Measurements from ENCODE around the gene IFT27. TPM values are rescaled to one million over a fixed set of nuclear protein-coding genes. Genes with fewer than 3 reads are reported as not detected.

Gene IFT27
- total and polyA plus RNA-seq, 4 experiments from 2014 or later, result 9.8 to 42.6 (median 24.7) TPM

- Mint-ChIP-seq H3K36me3 (peaks cover 14 to 18% of the 10 kb centered on the region in 2 donors), H3K27ac (peak overlapping the region in 1 of 7 donors; percentile 59), H3K4me1 (no peaks in the 10 kb centered on the region), H3K27me3 (no peaks in the 10 kb centered on the region), H3K9me3 (no peaks in the 10 kb centered on the region), H3K4me3 (no peak overlapping the region)
- no peak for DNase-seq
- intact Hi-C loops (cut with micrococcal nuclease), result no loop called here
- Histone ChIP-seq H3K27me3 (ENCODE audit: insufficient read depth, low read length) (no peaks in the 10 kb centered on the region), H3K4me3 (ENCODE audit: low read length in 2 of 2) (no peak overlapping the region), H3K4me1 (ENCODE audit: insufficient read depth, low read length) (no peaks in the 10 kb centered on the region), H3K36me3 (ENCODE audit: insufficient read depth, low read length) (no peaks in the 10 kb centered on the region), H3K9me3 (ENCODE audit: control insufficient read depth in 1 of 2, low read length in 2 of 2) (no peaks in the 10 kb centered on the region), H3K27ac (ENCODE audit: low read depth, low read length) (no peak overlapping the region)
- POLR2A ChIA-PET (ENCODE audit: partially characterized antibody), result no interaction called here
- CTCF ChIA-PET (ENCODE audit: partially characterized antibody), result interaction anchor here (0.7 to 1.9 kb wide), 2 partner anchors 8 to 11 kb away, joined by 3 to 10 read pairs; partner anchors contain the start of gene IFT27
Observed at GRCh38 chr22:36765131-36765942, 10.6 kb downstream of the IFT27 start.

DNA sequence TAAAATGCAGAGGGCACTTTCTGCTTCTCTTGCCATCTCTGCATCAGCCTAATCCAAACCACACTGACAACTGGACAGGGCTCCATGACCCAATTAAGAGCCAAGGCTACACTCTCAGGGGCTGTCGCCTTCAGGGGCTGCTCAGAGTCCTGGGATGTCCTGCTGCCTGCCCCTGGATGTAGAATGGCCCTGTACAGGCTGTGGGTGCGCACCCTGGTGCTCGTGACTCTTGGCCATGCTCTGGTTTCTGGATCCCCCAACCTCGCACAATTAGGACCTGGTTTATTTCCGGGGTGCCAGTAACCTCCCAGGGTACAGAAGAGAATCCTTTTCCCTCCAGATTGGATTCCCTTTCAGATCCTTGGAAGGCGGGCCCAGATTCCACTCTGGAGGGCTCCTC is 11.3 kb downstream of the IFT27 start:
- Mint-ChIP-seq H3K4me1 (no peaks in the 10 kb centered on the region), H3K27ac (no peak overlapping the region), H3K36me3 (peaks cover 10 to 18% of the 10 kb centered on the region in 2 donors), H3K4me3 (no peak overlapping the region), H3K9me3 (no peaks in the 10 kb centered on the region), H3K27me3 (no peaks in the 10 kb centered on the region)
- H3K4me3 ChIP-seq (ENCODE audit: low read length in 2 of 2), result no peak overlapping the region
- CTCF ChIA-PET (ENCODE audit: partially characterized antibody), result no interaction called here
- POLR2A ChIA-PET (ENCODE audit: partially characterized antibody), result no interaction called here
- intact Hi-C loops (cut with micrococcal nuclease), result no loop called here
- no peaks in the 10 kb centered on the region for H3K4me1 ChIP-seq (ENCODE audit: insufficient read depth, low read length)
- H3K27ac ChIP-seq (ENCODE audit: low read depth, low read length), result no peak overlapping the region
- H3K9me3 ChIP-seq (ENCODE audit: control insufficient read depth in 1 of 2, low read length in 2 of 2), result no peaks in the 10 kb centered on the region
- DNase-seq, result no peak
- H3K27me3 ChIP-seq (ENCODE audit: insufficient read depth, low read length), result no peaks in the 10 kb centered on the region
- no peaks in the 10 kb centered on the region for H3K36me3 ChIP-seq (ENCODE audit: insufficient read depth, low read length)

DNA sequence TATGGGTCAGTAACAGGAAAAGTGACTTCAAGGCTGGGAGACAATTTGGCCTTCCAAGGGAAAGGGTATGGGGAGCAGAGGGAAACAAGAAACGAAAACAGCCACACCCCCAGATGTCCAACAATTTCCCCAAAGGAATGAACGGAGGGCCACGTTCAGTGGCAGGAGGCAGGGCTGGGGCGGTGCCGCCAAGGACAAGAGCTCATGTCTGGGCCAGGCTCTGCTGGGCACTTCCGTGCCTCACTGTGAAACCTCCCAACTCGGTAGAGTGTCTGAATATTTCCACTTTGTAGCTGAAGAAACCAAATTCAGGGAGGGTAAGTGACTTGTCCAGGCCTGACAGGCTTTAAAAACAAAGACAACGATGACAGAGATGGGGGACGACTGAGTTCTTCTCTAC is 11.9 kb downstream of the IFT27 start:
- Histone ChIP-seq H3K9me3 (ENCODE audit: control insufficient read depth in 1 of 2, low read length in 2 of 2) (no peaks in the 10 kb centered on the region), H3K36me3 (ENCODE audit: insufficient read depth, low read length) (no peaks in the 10 kb centered on the region), H3K4me1 (ENCODE audit: insufficient read depth, low read length) (no peaks in the 10 kb centered on the region), H3K4me3 (ENCODE audit: low read length in 2 of 2) (no peak overlapping the region), H3K27me3 (ENCODE audit: insufficient read depth, low read length) (no peaks in the 10 kb centered on the region), H3K27ac (ENCODE audit: low read depth, low read length) (no peak overlapping the region)
- H3K27me3 Mint-ChIP-seq, result no peaks in the 10 kb centered on the region
- ChIA-PET CTCF (ENCODE audit: partially characterized antibody) (no interaction called here), POLR2A (ENCODE audit: partially characterized antibody) (no interaction called here)
- H3K4me3 Mint-ChIP-seq, result no peak overlapping the region
- no peak for DNase-seq
- H3K9me3 Mint-ChIP-seq, result no peaks in the 10 kb centered on the region
- H3K4me1 Mint-ChIP-seq, result no peaks in the 10 kb centered on the region
- peaks cover 10 to 18% of the 10 kb centered on the region in 2 donors for H3K36me3 Mint-ChIP-seq
- H3K27ac Mint-ChIP-seq, result no peak overlapping the region
- intact Hi-C loops (cut with micrococcal nuclease), result no loop called here

DNA sequence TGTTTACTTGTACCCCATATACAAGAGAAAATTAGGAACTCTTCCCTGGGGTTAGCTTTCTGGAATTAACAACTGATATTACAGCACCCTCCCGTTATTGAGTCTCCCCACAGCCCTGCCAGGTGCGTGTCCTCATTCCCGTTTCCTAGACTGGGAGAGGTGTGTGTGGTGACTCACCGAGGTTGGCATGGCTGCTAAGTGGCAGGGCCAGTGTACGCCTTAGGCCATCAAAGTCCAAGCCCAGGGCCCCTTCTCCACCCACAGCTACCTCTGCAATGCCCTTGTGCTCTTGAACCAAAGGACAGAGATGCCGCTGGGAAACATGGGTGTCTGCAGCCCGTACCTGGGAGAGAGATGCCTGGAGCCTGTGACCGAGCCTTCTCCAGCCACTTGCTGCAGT is 12.3 kb downstream of the IFT27 start:
- Histone ChIP-seq H3K4me3 (ENCODE audit: low read length in 2 of 2) (no peak overlapping the region), H3K36me3 (ENCODE audit: insufficient read depth, low read length) (no peaks in the 10 kb centered on the region), H3K4me1 (ENCODE audit: insufficient read depth, low read length) (no peaks in the 10 kb centered on the region), H3K27me3 (ENCODE audit: insufficient read depth, low read length) (no peaks in the 10 kb centered on the region), H3K27ac (ENCODE audit: low read depth, low read length) (no peak overlapping the region), H3K9me3 (ENCODE audit: control insufficient read depth in 1 of 2, low read length in 2 of 2) (no peaks in the 10 kb centered on the region)
- Mint-ChIP-seq H3K9me3 (no peaks in the 10 kb centered on the region), H3K36me3 (peaks cover 10 to 18% of the 10 kb centered on the region in 2 donors), H3K4me3 (no peak overlapping the region), H3K4me1 (no peaks in the 10 kb centered on the region), H3K27me3 (no peaks in the 10 kb centered on the region), H3K27ac (no peak overlapping the region)
- CTCF ChIA-PET (ENCODE audit: partially characterized antibody), result no interaction called here
- POLR2A ChIA-PET (ENCODE audit: partially characterized antibody), result no interaction called here
- DNase-seq, result no peak
- intact Hi-C loops (cut with micrococcal nuclease), result no loop called here

DNA sequence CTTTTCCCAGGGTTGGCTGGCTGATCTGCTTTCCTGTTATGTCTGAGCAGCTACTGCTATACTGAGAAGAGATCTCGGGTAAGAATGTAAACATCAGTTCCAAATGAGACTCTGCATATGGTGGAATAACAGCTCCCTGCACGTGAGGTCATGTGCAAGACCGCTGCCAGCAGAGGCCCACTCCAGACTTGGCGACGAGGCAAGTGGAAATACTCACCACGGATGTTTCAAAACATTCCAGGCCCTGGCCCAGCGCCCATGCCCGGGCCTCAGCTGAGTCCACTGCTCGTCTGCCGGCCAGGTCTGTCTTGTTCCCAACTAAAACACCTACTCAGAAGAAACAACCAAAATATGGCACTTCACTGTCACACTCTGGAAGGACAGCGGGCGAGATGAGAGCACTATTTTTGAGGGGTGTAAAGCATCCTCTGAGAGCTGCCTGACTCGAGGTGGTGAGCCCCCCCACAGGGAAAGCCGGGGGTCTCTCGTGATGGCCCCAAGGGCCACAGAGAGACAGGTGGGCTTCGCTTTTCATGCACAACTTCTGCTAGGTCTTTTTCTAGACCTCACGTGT is 13.1 kb downstream of the IFT27 start:
- Mint-ChIP-seq H3K27me3 (no peaks in the 10 kb centered on the region), H3K4me3 (no peak overlapping the region), H3K9me3 (no peaks in the 10 kb centered on the region), H3K4me1 (no peaks in the 10 kb centered on the region), H3K27ac (no peak overlapping the region), H3K36me3 (peaks cover 10 to 18% of the 10 kb centered on the region in 2 donors)
- Histone ChIP-seq H3K27ac (ENCODE audit: low read depth, low read length) (no peak overlapping the region), H3K4me1 (ENCODE audit: insufficient read depth, low read length) (no peaks in the 10 kb centered on the region), H3K9me3 (ENCODE audit: control insufficient read depth in 1 of 2, low read length in 2 of 2) (no peaks in the 10 kb centered on the region), H3K4me3 (ENCODE audit: low read length in 2 of 2) (no peak overlapping the region), H3K27me3 (ENCODE audit: insufficient read depth, low read length) (no peaks in the 10 kb centered on the region), H3K36me3 (ENCODE audit: insufficient read depth, low read length) (no peaks in the 10 kb centered on the region)
- intact Hi-C loops (cut with micrococcal nuclease), result no loop called here
- ChIA-PET CTCF (ENCODE audit: partially characterized antibody) (no interaction called here), POLR2A (ENCODE audit: partially characterized antibody) (no interaction called here)
- DNase-seq, result no peak

GRCh38 chr22:36761553-36762240 is 14.2 kb downstream of the IFT27 start:
- CTCF ChIA-PET (ENCODE audit: partially characterized antibody), result interaction anchor here (1.3 to 6.8 kb wide), 2 partner anchors 9 to 216 kb away, joined by 4 to 52 read pairs; no protein-coding TSS in a partner anchor
- intact Hi-C loops (cut with micrococcal nuclease), result no loop called here
- H3K4me1 ChIP-seq (ENCODE audit: insufficient read depth, low read length), result no peaks in the 10 kb centered on the region
- H3K36me3 ChIP-seq (ENCODE audit: insufficient read depth, low read length), result no peaks in the 10 kb centered on the region
- no peak for DNase-seq
- no peaks in the 10 kb centered on the region for H3K9me3 Mint-ChIP-seq
- POLR2A ChIA-PET (ENCODE audit: partially characterized antibody), result no interaction called here
- H3K27me3 ChIP-seq (ENCODE audit: insufficient read depth, low read length), result no peaks in the 10 kb centered on the region
- H3K36me3 Mint-ChIP-seq, result peaks cover 5 to 12% of the 10 kb centered on the region in 2 donors
- no peak overlapping the region for H3K4me3 Mint-ChIP-seq
- H3K27me3 Mint-ChIP-seq, result no peaks in the 10 kb centered on the region
- no peak overlapping the region for H3K4me3 ChIP-seq (ENCODE audit: low read length in 2 of 2)
- peaks cover 2 to 9% (median 5%) of the 10 kb centered on the region in 4 donors for H3K4me1 Mint-ChIP-seq
- H3K27ac ChIP-seq (ENCODE audit: low read depth, low read length), result no peak overlapping the region
- H3K27ac Mint-ChIP-seq, result no peak overlapping the region
- no peaks in the 10 kb centered on the region for H3K9me3 ChIP-seq (ENCODE audit: control insufficient read depth in 1 of 2, low read length in 2 of 2)

DNA sequence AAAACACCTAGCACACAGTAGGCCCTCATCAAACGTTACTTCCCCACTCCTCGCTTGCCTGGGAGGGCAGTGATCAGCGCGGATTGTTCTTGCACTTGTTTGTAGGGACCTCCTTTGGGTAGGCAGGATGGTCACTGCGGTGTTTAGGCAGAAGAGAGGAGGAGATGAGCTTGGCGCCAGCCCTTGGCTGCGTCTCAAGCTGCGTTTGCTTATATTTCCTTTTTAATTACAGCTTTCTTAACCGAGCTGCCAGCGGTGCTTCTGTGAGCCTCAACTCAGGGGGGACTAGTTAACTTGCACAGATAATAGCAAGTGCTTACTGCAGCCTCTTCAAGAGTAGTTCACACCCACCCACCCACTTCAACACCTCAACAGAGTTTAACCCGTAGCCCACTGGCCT is 15.1 kb downstream of the IFT27 start:
- Histone ChIP-seq H3K27me3 (ENCODE audit: insufficient read depth, low read length) (no peaks in the 10 kb centered on the region), H3K27ac (ENCODE audit: low read depth, low read length) (no peak overlapping the region), H3K36me3 (ENCODE audit: insufficient read depth, low read length) (no peaks in the 10 kb centered on the region), H3K4me1 (ENCODE audit: insufficient read depth, low read length) (peaks cover 5% of the 10 kb centered on the region), H3K9me3 (ENCODE audit: control insufficient read depth in 1 of 2, low read length in 2 of 2) (no peaks in the 10 kb centered on the region), H3K4me3 (ENCODE audit: low read length in 2 of 2) (no peak overlapping the region)
- no peaks in the 10 kb centered on the region for H3K27me3 Mint-ChIP-seq
- no peaks in the 10 kb centered on the region for H3K9me3 Mint-ChIP-seq
- H3K27ac Mint-ChIP-seq, result no peak overlapping the region
- CTCF ChIA-PET (ENCODE audit: partially characterized antibody), result interaction anchor here (1.3 to 6.8 kb wide), 2 partner anchors 10 to 217 kb away, joined by 4 to 52 read pairs; no protein-coding TSS in a partner anchor
- no peak overlapping the region for H3K4me3 Mint-ChIP-seq
- POLR2A ChIA-PET (ENCODE audit: partially characterized antibody), result no interaction called here
- intact Hi-C loops (cut with micrococcal nuclease), result no loop called here
- H3K36me3 Mint-ChIP-seq, result peaks cover 5 to 11% of the 10 kb centered on the region in 2 donors
- H3K4me1 Mint-ChIP-seq, result peaks cover 2 to 13% (median 5%) of the 10 kb centered on the region in 4 donors
- no peak for DNase-seq
